Muscle of leg (tissue), 11 donors: ENCODE measurements around the gene SLC5A1. TPM values are rescaled to one million over a fixed set of nuclear protein-coding genes. Genes with fewer than 3 reads are reported as not detected.

Experiments used
- DNase-seq: peaks from one replicate; pipeline ENCODE4 v3.0.0; 2013
- H3K27ac ChIP-seq: one replicate; pipeline ENCODE4 v1.5.1; 2013; ENCODE audit warnings: mild to moderate bottlenecking, low read length, control low read depth
- H3K27me3 ChIP-seq: one replicate; pipeline ENCODE4 v1.6.1; 2013; ENCODE audit warnings: low read length; ENCODE audit not compliant: control insufficient read depth, insufficient read depth
- H3K36me3 ChIP-seq: one replicate; pipeline ENCODE4 v1.6.1; 2013; ENCODE audit warnings: low read length; ENCODE audit not compliant: control insufficient read depth, insufficient read depth
- H3K4me1 ChIP-seq: one replicate; pipeline ENCODE4 v1.6.1; 2013; ENCODE audit warnings: low read length; ENCODE audit not compliant: control insufficient read depth, insufficient read depth
- H3K4me3 ChIP-seq: one replicate; pipeline ENCODE4 v1.5.1; 2013; ENCODE audit warnings: low read length, control low read depth
- H3K9me3 ChIP-seq: replicated peaks from 2 replicates; pipeline ENCODE4 v1.6.1; 2013; ENCODE audit warnings: low read depth, low read length; ENCODE audit not compliant: control insufficient read depth
- WGBS: methylation state at CpG from one replicate; pipeline ENCODE4 v1.1.5; 2013; ENCODE audit warnings: missing lambda C conversion rate; ENCODE audit not compliant: insufficient coverage; 5-methylcytosine and 5-hydroxymethylcytosine counted together
- polyA plus RNA-seq, 8 donors: library from polyadenylated mRNA; unstranded; fragments of 120-200 nt; gene quantifications; one replicate each; pipeline versions ENCODE4 v1.2.1 to v1.2.3, GENCODE V29; 2013; ENCODE audit warnings: inconsistent platforms in 1 of 8, low replicate concordance in 1 of 8; ENCODE audit not compliant: insufficient read length in 8 of 8, insufficient read depth in 1 of 8
- total RNA-seq: library from RNA; stranded (reverse); fragments of 120-200 nt; gene quantifications from one replicate; pipeline ENCODE4 v1.2.4, GENCODE V29; 2013

SLC5A1 gene
- total and polyA plus RNA-seq, 9 donors, result 0.58 to 16.1 (median 3.7) TPM

- H3K36me3 ChIP-seq, result no peaks in the 10 kb centered on the region
- H3K27ac ChIP-seq, result no peak overlapping the region
- no peak overlapping the region for H3K4me3 ChIP-seq
- H3K27me3 ChIP-seq, result no peaks in the 10 kb centered on the region
- no CpG with 5 or more reads among the region's 2 CpGs for WGBS
- no peaks in the 10 kb centered on the region for H3K9me3 ChIP-seq
- DNase-seq, result no peak
- H3K4me1 ChIP-seq, result no peaks in the 10 kb centered on the region
Measured at GRCh38 chr22:32067613-32068012, 24.6 kb downstream of the SLC5A1 start.

GRCh38 chr22:32069579-32070372 lies 26.7 kb downstream of the SLC5A1 start:
- no peak overlapping the region for H3K27ac ChIP-seq
- peaks cover 3% of the 10 kb centered on the region for H3K27me3 ChIP-seq
- no peak overlapping the region for H3K4me3 ChIP-seq
- WGBS, result 70% methylated on average over 2 of the region's 4 CpGs
- H3K9me3 ChIP-seq, result no peaks in the 10 kb centered on the region
- no peak for DNase-seq
- no peaks in the 10 kb centered on the region for H3K4me1 ChIP-seq
- no peaks in the 10 kb centered on the region for H3K36me3 ChIP-seq

- 89% methylated on average over 6 of the region's 7 CpGs for WGBS
- Histone ChIP-seq H3K9me3 (no peaks in the 10 kb centered on the region), H3K36me3 (no peaks in the 10 kb centered on the region), H3K4me3 (no peak overlapping the region), H3K27ac (no peak overlapping the region), H3K4me1 (peaks cover 5% of the 10 kb centered on the region), H3K27me3 (peaks cover 3% of the 10 kb centered on the region)
- no peak for DNase-seq
Measured at GRCh38 chr22:32073262-32073661, 30.2 kb downstream of the SLC5A1 start.

GRCh38 chr22:32073823-32074380 lies 30.8 kb downstream of the SLC5A1 start:
- Histone ChIP-seq H3K27ac (no peak overlapping the region), H3K27me3 (peaks cover 3% of the 10 kb centered on the region), H3K4me1 (peaks cover 5% of the 10 kb centered on the region), H3K4me3 (no peak overlapping the region), H3K9me3 (no peaks in the 10 kb centered on the region), H3K36me3 (no peaks in the 10 kb centered on the region)
- WGBS, result 69% methylated on average over 5 of the region's 5 CpGs
- DNase-seq, result no peak

GRCh38 chr22:32075997-32076760 lies 33.1 kb downstream of the SLC5A1 start:
- no peak for DNase-seq
- WGBS, result 66% methylated on average over 8 of the region's 10 CpGs
- H3K4me1 ChIP-seq, result peaks cover 5% of the 10 kb centered on the region
- H3K9me3 ChIP-seq, result no peaks in the 10 kb centered on the region
- no peaks in the 10 kb centered on the region for H3K36me3 ChIP-seq
- H3K27me3 ChIP-seq, result peaks cover 3% of the 10 kb centered on the region
- no peak overlapping the region for H3K27ac ChIP-seq
- no peak overlapping the region for H3K4me3 ChIP-seq

- H3K27me3 ChIP-seq, result peaks cover 3% of the 10 kb centered on the region
- H3K4me1 ChIP-seq, result peaks cover 5% of the 10 kb centered on the region
- no peak overlapping the region for H3K4me3 ChIP-seq
- H3K36me3 ChIP-seq, result no peaks in the 10 kb centered on the region
- no peaks in the 10 kb centered on the region for H3K9me3 ChIP-seq
- H3K27ac ChIP-seq, result no peak overlapping the region
- WGBS, result no CpG with 5 or more reads among the region's 6 CpGs
- DNase-seq, result peak; percentile 30
Measured at GRCh38 chr22:32076761-32077084, 33.7 kb downstream of the SLC5A1 start.

GRCh38 chr22:32077151-32077550 lies 34.1 kb downstream of the SLC5A1 start:
- Histone ChIP-seq H3K36me3 (no peaks in the 10 kb centered on the region), H3K27ac (no peak overlapping the region), H3K4me1 (peaks cover 5% of the 10 kb centered on the region), H3K27me3 (peaks cover 3% of the 10 kb centered on the region), H3K9me3 (no peaks in the 10 kb centered on the region), H3K4me3 (no peak overlapping the region)
- DNase-seq, result no peak
- 40% methylated on average over 1 of the region's 1 CpG for WGBS

GRCh38 chr22:32079130-32080089 lies 36.3 kb downstream of the SLC5A1 start:
- H3K27me3 ChIP-seq, result no peaks in the 10 kb centered on the region
- peaks cover 5% of the 10 kb centered on the region for H3K4me1 ChIP-seq
- WGBS, result no CpG with 5 or more reads among the region's 7 CpGs
- no peaks in the 10 kb centered on the region for H3K36me3 ChIP-seq
- peak; percentile 28 for DNase-seq
- no peak overlapping the region for H3K27ac ChIP-seq
- no peaks in the 10 kb centered on the region for H3K9me3 ChIP-seq
- no peak overlapping the region for H3K4me3 ChIP-seq

GRCh38 chr22:32080904-32081303 lies 37.8 kb downstream of the SLC5A1 start:
- no peaks in the 10 kb centered on the region for H3K9me3 ChIP-seq
- WGBS, result no CpG with 5 or more reads among the region's 4 CpGs

More at GRCh38 chr22:32080904-32081303, 37.8 kb downstream of the SLC5A1 start:
- H3K27me3 ChIP-seq, result no peaks in the 10 kb centered on the region
- no peak for DNase-seq
- H3K4me3 ChIP-seq, result no peak overlapping the region
- no peaks in the 10 kb centered on the region for H3K36me3 ChIP-seq
- H3K27ac ChIP-seq, result no peak overlapping the region
- H3K4me1 ChIP-seq, result peaks cover 5% of the 10 kb centered on the region
